KG1 (cell line): ENCODE results near the gene CDKAL1.
"Not testable (repeated sequence)": the region's sequence is repeated elsewhere in the genome, so short reads cannot be mapped to it uniquely, and the experiment has no call there.

Experiments used
- DNase-seq: peaks from one replicate; lab custom pipeline; 2025; lab: John Stamatoyannopoulos, UW

Gene CDKAL1

DNA sequence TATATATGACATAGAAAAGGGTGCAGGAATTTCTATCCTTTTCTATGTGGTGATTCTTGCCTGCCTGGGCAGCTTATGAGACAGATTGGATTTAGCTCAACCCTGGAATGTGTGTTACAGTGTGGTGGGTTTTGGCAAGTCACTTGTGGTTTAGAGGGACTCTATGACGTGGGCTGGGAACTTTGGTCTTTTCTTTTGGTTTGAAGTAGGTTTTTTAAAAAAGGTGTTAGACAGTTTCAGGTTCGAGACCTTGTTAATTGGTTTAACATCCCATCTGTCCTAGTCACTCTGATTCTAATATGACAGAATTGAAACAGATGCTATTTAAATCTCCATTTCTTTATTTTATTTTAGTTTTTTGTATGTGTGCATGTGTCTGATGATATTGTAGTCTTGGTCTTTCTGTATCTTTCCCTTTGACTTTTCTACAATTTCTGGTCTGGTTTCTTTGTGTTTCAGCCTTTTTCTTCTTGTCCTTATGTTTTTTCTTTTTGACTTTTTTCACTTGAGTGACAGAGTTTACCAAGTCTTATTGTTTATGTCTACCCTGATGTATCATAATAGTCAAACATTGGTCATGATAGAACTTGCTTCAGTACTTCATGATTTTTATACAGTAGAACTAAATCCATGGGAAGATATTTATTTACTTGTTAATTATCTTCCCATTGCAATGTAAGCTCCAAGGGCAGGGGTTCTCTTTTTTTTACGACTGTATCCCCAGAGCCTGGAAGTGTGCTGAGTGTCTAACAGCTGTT is 174.3 kb downstream of the CDKAL1 start:
- no peak for DNase-seq

DNA sequence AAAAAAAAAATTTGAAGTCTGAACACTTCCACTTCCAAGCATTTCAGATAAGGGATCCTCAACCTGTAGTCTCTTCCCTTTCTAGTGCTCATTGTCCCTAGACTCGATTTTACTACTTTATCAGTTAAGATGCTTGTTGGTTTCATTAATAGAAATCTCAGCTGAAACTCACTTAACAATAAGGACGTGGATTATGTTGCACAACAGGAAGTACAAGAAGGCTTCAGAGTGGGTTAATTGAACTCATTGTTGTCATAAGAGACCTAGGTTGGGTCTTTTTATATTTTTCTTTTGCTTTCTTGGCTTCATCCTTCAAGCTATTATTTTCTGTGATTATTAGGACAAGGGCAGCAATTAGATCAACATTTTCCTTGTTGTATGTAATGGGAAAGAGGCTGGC is 175.2 kb downstream of the CDKAL1 start:
- DNase-seq = no peak

DNA sequence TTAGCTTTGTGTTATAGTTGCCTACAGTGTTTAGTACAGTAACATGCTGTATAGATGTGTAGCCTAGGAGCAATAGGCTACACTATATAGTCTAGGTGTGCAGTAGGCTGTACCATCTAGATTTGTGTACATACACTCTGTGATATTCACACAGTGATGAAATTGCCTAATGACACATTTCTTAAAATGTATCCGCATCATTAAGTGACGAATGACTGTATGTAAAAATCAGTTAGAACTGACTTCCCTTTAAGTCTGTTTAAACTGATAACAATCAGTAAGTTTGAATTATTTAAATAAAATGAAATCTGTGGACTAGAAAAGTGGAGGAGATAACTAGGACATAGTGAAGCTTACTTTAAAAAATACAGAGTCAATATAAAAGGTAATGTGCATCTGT is 176.1 kb downstream of the CDKAL1 start:
- no peak for DNase-seq

DNA sequence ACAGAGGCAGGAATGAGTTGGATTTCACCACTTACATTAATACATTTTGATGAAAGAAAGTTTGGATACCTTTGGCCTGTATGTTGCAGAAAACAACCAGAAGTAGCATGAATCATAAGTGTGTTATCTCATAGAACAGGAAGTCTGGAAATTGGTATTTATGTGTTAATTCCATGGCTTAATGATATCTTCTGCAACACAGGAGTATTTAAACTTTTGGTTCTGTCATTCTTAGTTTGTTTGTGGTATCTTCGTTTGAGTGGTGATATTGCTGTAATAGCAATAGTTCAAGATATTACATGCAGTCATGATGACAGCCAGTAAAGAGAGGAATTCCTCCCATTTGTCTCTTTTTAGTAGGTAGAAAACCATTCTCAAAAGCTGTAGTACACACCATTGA is 177.3 kb downstream of the CDKAL1 start:
- DNase-seq = no peak

DNA sequence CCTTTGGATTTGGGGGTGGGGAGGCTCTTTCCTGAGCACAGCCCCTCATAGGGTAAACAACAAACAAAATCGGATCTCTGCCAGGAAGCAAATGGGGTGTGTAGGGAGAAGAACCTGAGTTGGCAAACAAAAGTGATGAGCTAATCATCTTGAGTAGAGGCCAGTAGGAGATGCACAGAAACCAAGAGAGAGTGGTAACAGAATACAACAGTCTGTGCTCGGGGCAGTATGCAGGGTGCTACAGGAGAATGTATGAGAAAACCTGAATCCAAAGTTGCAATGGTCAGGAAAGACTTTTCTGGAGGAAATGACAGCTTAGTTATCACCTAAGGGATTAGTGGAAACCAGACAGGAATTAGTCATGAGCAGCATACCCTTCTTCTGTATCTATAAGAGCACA is 177.8 kb downstream of the CDKAL1 start:
- no peak for DNase-seq

DNA sequence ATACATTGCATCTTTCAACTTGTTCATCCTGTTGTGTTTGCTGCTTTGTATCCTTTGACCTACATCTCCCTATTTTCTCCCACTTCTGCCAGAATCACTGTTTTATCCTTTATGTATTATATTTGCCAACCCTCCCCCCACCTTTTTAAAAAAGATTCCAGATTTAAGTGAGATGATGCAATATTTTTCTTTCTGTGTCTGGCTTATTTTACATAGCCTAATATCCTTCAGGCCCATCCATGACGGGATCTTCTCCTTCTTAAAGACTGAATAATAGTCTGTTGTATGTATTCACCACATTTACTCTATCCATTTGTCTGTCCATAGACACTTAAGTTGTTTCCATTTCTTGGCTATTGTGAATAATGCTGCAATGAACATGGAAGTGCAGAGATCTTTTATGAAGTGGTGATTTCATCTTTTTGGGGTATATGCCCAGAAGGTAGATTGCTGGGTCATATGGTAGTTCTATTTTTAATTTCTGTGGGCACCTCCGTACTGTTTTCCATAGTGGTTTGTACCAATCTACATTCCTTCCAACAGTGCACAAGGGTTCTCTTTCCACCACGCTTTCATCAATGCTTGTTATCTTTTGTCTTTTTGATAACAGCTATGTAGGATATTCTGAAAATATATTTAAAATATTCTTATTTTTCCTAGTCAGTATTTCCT is 181.0 kb downstream of the CDKAL1 start:
- no peak for DNase-seq

DNA sequence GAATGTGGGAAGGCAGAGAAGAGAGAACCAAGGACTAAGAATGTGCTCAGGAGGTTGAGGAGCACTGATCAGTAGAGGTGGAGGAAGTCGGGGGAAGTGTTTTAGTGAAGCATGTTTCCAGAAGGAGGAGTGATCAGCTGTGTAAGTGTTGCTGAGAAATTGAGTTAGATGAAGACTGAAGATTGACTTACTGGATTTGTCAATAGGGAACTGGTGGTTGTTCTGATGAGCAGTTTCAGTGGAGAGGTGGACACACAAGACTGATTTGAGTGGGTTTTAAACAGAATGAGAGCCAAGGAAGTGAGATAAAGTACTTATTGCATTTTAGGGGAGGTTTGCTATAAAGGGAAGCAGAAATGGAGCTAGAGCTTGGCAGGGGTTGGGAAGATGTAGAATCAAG is 182.6 kb downstream of the CDKAL1 start:
- DNase-seq = no peak

DNA sequence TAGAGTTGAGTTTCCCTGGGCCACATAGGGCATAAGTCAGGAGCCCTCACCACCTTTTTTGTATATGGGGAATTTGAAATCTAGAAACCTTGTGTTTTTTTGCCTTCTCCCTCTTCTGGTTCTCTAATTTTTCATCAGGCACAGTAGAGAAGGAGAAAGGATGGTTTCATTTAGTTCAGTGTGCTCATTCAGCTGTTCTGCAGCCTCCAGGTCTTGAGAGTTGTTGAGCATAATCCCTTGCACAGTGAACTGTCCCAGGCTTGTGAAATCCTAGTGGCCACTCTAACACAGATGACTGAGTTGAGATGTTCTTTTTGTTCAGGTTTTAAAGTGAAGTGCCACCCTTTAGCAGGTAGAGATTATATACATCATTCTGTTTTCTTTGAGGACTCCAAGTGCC is 183.5 kb downstream of the CDKAL1 start:
- DNase-seq = no peak

DNA sequence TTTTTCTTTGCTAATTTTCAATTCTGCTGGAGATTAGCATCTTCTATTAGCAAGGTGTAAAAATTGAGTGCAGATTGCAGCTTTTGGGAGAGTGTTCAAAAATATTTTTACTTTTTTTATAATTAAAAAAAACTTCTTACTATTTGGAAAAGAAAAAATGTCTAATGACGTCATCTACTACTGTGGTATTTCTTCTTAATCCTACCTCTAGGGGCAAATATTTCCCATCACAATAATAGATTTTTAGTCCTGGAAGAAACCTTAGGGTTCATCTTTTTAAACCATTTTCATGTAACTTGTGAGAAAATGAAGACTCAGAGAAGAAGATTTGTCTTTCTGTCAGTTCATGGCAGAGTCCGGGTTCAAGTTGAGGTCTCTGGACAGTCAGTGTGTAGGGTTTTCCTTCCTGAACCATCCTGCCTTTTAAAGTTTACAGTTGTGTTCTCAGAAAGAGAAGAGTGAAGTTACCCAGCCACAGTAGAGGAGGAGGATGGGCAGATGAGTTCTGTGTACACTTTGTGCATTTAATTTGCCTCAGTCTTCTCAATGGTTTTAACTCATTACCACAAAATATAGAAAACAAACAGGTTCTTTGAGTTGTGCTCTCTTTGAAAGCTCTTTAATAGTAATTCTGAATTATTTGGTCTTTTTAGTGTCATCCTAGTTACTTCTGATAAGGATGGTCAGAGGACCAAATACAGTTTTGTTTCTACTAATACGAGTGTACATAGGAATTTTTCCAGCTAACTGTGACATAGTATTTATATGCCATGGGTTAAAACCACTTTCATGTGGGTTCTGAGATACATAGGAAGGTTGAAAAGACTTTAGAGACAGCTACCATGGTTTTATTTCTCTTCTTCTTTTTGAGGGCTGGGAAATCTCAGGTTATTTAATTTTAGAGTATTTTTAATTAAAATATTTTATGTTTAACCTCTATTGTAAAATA is 184.7 kb downstream of the CDKAL1 start:
- DNase-seq = no peak

DNA sequence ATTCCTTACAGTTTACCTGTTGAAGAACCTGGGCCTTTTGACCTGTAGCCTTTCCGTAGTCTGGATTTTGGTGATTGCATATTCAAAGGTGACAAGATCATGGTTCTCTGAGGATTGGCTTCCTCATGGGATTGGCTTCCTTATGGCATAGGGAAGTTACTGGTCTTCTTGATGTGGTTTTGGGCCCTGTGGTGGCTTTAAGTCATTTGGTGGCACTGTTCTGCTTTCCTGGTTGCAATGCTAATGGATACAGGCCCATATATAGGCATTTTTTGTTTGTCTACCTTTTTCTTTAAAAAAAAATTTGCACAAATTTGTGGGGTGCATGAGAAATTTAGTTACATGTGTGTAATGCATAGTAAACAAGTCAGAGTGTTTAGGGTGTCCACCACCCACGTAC is 185.7 kb downstream of the CDKAL1 start:
- no peak for DNase-seq

DNA sequence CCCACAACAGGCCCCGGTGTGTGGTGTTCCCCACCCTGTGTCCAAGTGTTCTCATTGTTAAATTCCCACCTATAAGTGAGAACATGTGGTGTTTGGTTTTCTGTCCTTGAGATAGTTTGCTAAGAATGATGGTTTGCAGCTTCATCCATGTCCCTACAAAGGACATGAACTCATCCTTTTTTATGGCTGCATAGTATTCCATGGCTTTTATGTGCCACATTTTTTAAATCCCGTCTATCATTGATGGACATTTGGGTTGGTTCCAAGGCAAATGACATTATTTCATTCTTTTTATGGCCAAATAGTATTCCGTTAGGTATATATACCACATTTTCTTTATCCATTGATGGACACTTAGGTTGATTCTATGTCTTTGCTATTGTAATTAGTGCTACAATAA is 186.9 kb downstream of the CDKAL1 start:
- DNase-seq = not testable (repeated sequence)

DNA sequence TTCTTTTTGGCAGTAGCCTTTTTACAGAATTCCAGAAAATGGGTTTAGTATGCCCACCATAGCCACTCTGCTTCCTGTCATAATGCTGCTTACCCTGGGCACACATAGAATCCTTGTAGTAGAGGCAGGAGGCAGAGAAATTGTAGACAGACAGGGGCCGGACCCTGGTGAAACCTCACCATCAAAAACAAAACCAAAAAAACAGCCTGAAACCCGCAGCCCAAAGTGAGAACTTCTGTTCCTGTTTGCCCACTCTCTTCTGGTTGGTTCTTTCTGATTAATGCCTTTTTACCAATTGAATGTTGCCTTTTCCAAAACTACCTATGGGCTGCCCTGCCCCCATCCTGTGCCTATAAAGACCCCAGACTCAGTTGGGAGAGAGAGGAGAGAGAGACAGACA is 188.2 kb downstream of the CDKAL1 start:
- no peak for DNase-seq

DNA sequence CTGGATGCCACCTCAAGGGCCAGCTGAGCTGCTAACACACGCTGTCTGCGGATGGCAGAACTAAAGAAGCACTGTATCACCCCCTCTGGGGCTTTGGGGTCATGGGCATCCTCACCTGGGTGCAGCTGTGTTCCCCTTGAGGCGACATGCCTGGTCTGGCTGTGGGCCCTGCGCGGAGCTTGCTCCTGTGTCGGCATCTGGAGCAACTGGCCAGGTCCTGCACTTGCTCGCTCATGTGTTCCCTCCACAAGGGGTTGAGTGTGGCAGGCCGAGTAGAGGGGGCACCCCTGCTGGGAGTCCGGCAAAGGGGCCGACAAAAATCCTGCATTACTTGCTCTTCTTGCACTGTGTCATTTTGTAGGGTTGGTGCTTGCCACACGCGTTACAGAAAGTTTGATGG is 189.0 kb downstream of the CDKAL1 start:
- DNase-seq = no peak

DNA sequence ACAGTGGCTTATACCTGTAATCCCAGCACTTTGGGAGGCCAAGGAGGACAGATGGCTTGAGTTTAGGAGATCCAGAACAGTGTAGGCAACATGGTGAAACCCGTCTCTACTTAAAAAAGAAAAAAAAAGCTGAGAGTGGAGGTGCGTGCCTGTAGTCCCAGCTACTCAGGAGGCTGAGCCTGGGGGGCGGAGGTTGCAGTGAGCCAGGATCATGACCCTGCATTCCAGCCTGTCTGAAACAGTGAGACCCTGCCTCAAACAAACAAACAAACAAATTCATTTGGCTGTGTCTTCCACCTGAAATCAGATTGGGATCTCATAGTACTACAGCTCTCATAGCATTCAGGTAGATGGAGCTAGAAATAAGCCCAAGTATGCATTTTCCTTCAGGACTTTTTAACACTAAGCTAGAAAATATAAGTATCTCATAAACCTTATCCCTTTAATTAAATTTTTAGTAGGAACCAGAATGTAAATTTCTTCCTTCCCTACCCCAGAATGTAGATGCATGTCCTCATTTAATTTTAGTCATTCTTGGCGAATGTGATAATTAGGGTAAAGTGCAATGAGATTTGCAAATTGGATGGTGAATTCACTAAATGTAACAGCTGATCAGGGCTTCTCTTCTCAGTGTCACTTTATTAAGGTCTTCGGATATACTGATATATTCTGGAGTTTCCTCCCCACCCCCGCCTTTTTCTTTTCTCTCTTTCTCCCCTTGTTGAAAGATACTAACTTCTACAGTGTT is 190.4 kb downstream of the CDKAL1 start:
- DNase-seq = no peak

DNA sequence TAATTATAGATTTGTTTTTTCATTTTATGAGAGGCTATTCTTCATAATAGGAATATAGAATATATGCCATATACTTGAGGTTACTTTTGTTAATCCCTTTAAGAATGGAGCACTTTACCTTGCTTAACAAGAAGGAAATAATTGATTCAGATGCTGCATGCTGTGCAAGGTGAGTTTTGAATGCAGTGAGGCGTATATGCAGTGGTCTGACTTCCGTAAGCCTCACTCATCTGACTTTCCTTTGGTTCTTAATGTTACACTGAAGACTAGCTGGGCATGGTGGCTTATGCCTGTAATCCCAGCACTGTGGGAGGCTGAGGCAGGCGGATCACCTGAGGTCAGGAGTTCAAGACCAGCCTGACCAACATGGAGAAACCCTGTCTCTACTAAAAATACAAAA is 191.0 kb downstream of the CDKAL1 start:
- not testable (repeated sequence) for DNase-seq

DNA sequence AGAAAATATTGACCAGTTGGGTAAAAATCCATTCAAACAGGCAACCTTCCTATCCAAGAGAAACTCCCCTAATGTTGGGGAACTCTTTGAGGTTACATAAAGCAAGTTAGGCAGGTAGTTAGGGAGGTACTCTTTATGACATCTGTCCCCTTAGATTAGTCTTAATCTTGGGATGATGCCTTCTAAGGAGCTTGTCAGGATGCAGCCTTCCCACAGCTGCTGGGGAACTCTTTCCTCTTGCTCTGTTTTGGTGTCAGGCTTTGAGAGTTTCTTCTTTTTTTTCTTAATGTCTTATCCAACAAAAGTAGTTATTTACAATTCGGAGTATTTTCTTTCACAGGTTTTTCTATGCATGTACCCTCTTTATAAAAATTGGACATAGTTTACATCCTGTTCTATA is 194.8 kb downstream of the CDKAL1 start:
- DNase-seq = no peak

DNA sequence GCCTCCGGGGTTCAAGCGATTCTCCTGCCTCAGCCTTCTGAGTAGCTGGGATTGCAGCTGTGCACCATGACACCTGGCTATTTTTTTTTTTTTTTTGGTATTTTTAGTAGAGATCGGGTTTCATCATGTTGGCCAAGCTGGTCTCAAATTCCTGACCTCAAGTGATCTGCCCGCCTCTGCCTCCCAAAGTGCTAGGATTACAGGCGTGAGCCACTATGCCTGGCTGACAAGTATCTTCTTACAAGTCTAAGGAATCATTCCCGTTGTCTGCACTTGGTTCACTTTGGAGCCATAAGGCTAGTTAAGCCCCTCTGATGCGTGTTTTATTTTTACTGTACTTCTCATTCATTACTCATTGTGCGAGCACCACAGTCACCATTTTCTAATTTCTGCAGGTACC is 198.1 kb downstream of the CDKAL1 start:
- DNase-seq = not testable (repeated sequence)

DNA sequence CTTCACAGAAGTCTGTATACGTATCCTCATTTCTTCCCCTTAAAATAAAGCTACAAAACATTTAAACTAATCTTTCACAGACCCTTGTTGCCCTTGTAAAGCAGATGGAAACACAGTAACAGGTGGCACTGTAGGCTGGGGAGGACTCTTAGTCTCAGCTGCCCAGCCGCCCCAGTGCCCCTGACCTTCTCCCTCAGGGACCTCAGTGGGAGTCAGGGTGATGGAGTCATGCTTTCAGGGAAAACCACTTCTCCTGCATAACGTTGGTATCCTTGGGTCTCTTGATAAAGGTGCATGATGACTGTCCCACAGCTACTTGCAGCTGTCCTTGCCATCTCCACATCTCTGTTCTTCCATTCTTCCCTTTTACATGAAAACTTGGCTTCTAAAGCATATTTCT is 198.6 kb downstream of the CDKAL1 start:
- no peak for DNase-seq

DNA sequence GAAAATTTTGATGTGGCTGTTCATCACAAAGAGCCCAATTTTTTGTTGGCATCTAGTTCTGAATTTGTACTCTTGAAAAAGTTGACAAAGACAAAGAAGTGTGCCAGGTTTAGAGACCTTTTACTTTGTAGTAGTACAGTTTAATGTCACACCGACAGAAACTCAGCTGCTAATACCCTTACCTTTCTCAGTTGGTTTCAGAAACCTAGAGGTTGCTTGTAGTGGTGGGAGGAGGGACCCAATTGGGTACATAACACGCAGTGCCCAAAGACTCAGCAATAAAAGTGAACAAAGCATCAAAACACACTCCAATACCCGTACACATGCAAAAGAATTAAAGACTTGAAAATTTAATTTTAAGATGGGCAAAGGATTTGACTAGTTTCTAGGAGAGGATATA is 203.7 kb downstream of the CDKAL1 start:
- DNase-seq = no peak

DNA sequence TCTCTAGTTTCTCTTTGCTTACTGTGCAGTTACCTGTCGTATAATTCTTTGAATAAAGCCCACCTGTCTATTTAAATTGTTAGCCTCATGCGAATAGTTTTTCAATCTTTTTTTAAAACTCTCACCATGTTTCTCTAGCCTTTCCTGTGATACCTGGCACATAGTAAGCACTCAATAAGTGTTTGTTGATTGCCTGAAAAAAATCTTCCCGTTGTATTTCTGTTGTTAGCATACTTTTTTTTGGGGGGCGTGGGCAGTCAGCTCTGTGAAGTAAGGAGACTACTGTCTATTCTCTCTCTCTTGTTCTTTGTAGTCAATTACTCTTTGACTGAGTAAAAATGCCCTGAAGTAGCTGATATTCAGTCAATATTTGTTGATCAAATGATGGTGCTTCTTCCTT is 205.8 kb downstream of the CDKAL1 start:
- no peak for DNase-seq

DNA sequence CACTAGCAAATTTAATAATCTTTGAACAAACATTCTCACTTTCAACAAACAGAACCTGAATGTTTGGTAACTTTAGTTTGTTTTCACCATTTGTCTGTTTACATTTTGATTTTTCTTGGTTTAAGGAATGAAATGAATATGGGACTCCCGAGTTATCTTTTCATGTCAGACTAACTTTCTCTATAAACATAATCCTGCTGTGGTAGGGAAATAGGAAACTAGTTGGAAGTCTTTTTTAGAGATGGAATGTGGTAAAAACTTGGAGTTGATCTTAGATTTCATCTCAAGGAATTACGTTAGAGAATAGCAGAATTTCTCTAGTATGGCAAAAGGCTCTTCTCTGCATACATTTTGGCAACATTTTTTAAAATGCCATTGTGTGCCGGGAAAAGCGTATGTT is 206.5 kb downstream of the CDKAL1 start:
- no peak for DNase-seq

DNA sequence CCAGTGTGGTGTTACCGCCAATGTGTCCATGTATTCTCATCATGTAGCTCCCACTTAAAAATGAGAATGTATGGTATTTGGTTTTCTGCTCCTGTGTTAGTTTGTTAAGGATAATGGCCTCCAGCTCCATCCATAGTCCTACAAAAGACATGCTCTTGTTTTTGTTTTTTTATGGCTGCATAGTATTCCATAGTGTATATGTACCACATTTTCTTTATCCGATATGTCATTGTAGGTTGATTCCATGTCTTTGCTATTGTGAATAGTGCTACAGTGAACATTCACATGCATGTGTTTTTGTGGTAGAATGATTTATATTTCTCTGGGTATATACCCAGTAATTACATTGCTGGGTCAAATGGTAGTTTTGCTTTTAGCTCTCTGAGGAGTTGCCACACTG is 207.2 kb downstream of the CDKAL1 start:
- DNase-seq = no peak
